ENCODE results near the gene KLK15. TPM values are rescaled to one million over a fixed set of nuclear protein-coding genes. Genes with fewer than 3 reads are reported as not detected.
A peak's percentile ranks its signal among the peaks of the same experiment; 100 is the strongest.

Gene KLK15
- total RNA-seq, 1 donor from 2014 or later: not detected

DNA sequence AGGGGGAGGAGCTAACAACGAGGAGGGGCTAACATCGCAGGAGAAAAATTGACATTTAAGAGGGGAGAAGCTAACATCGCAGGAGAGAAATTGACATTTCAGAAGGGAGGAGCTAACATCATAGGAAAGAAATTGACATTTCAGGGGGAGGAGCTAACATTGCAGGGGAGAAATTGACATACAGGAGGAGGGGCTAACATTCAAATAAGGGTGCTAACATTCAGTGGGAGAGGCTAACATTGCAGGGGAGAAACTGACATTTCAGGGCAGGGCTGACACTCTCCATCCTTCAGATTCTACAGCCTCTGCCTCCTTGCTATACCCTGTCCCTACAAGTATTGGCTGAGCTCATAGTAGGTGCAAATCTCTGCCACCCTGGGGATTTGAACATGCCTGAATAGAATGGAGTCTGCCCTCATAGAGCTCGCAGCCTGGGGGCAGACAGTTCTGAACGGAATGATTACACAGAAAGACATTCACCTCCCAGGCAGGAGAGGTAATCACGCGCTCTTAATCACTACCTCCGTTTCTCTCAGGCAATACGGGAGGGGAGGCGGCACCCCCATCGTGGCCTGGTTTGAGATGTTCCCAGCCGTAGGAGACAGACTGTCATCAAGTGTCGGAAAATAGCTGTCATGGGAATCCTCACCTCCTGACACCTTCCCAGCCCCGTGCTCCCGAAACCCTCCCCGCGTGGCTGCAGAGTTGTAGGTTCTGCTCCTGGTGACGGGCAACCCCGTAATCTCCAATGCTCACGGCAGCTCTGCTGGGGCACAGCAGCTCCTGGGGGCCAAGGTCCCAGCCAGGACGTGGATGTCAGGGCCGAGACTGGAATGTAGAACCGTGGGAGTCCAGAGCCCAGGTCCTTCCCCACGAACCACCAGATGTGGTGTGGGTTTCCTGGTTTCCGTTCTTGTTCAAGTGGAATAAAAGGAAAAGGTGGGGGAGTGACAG lies 53.6 kb downstream of the KLK15 start:
- H3K9me3 Mint-ChIP-seq: no peaks in the 10 kb centered on the region
- H3K27ac Mint-ChIP-seq (ENCODE audit: unreplicated experiment): no peak overlapping the region
- peaks cover 22% of the 10 kb centered on the region for H3K4me1 Mint-ChIP-seq
- no peak overlapping the region for H3K4me3 Mint-ChIP-seq
- DNase-seq (ENCODE audit: low read depth, low spot score): no peak
- H3K27me3 Mint-ChIP-seq (ENCODE audit: low read depth): peaks cover 82% of the 10 kb centered on the region
- H3K36me3 Mint-ChIP-seq (ENCODE audit: low read depth): no peaks in the 10 kb centered on the region
- TF ChIP-seq, protein P1, sequence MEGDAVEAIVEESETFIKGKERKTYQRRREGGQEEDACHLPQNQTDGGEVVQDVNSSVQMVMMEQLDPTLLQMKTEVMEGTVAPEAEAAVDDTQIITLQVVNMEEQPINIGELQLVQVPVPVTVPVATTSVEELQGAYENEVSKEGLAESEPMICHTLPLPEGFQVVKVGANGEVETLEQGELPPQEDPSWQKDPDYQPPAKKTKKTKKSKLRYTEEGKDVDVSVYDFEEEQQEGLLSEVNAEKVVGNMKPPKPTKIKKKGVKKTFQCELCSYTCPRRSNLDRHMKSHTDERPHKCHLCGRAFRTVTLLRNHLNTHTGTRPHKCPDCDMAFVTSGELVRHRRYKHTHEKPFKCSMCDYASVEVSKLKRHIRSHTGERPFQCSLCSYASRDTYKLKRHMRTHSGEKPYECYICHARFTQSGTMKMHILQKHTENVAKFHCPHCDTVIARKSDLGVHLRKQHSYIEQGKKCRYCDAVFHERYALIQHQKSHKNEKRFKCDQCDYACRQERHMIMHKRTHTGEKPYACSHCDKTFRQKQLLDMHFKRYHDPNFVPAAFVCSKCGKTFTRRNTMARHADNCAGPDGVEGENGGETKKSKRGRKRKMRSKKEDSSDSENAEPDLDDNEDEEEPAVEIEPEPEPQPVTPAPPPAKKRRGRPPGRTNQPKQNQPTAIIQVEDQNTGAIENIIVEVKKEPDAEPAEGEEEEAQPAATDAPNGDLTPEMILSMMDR (conservative IDR thresholded peaks at IDR 0.05): no peak

DNA sequence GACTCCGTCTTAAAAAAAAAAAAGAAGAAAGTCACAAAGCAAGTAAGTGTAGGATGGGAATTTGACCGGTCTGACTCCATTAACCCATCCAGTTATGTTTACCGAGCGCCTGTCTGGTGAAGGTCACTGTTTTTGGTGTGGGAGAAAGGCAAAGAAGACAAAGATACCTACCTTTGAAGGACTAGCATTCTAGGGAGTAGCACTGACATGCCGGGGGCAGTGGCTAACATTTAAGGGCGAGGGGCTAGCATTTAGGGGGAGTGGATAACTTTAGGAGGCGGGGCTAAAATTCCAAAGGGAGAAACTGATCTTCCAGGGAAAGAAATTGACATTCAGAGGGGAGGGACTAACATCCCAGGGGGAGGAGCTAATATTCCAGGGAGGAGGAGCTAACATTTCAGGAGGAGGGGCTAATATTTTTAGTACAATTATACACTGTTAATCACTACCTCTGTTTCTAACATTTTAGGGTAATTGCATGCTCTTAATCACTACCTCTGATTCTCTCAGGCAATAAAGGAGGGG lies 54.4 kb downstream of the KLK15 start:
- Mint-ChIP-seq H3K27me3 (ENCODE audit: low read depth) (peaks cover 89% of the 10 kb centered on the region), H3K9me3 (no peaks in the 10 kb centered on the region), H3K4me3 (no peak overlapping the region), H3K27ac (ENCODE audit: unreplicated experiment) (no peak overlapping the region), H3K36me3 (ENCODE audit: low read depth) (no peaks in the 10 kb centered on the region), H3K4me1 (peaks cover 20% of the 10 kb centered on the region)
- TF ChIP-seq, protein P1 (conservative IDR thresholded peaks at IDR 0.05): no peak
- DNase-seq (ENCODE audit: low read depth, low spot score): no peak

DNA sequence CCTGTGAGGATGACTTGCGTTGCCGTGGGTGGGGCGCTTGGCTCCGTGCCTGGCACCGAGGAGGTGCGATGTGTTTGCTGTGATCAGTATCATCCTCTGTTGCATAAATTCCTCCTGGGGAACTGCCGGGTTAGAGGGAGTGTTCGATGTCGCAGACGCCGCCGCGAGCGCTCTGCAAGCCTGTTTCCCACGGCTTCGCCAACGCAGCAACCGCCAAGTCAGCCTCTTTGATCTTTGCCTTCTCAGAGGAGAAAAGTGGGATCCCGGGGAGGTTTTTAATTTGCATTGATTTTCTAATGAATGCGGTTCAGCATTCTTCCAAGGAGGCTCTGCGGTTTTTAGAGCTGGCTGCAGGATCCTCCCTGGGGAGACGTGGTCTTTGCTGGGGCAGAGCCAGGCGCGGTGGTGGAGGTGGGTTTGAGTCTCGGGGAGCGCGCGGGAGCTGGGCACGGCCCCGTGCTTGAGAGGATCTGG lies 55.5 kb downstream of the KLK15 start:
- Mint-ChIP-seq H3K9me3 (no peaks in the 10 kb centered on the region), H3K27me3 (ENCODE audit: low read depth) (peaks cover 92% of the 10 kb centered on the region)

GRCh38 chr19:50777261-50777660 lies 56.1 kb downstream of the KLK15 start:
- TF ChIP-seq, protein P1 (conservative IDR thresholded peaks at IDR 0.05): no peak
- no peak for DNase-seq (ENCODE audit: low read depth, low spot score)
- Mint-ChIP-seq H3K4me3 (no peak overlapping the region), H3K27ac (ENCODE audit: unreplicated experiment) (no peak overlapping the region), H3K36me3 (ENCODE audit: low read depth) (no peaks in the 10 kb centered on the region), H3K4me1 (peaks cover 15% of the 10 kb centered on the region), H3K9me3 (no peaks in the 10 kb centered on the region), H3K27me3 (ENCODE audit: low read depth) (peaks cover 89% of the 10 kb centered on the region)

More for the DNA sequence above, 55.5 kb downstream of the KLK15 start:
- Mint-ChIP-seq H3K4me3 (no peak overlapping the region), H3K27ac (ENCODE audit: unreplicated experiment) (no peak overlapping the region), H3K4me1 (peaks cover 15% of the 10 kb centered on the region), H3K36me3 (ENCODE audit: low read depth) (no peaks in the 10 kb centered on the region)
- peak; percentile 18 for DNase-seq (ENCODE audit: low read depth, low spot score)
- TF ChIP-seq, protein P1 (conservative IDR thresholded peaks at IDR 0.05): no peak

GRCh38 chr19:50776131-50776530 lies 57.2 kb downstream of the KLK15 start:
- H3K9me3 Mint-ChIP-seq: no peaks in the 10 kb centered on the region
- H3K27ac Mint-ChIP-seq (ENCODE audit: unreplicated experiment): no peak overlapping the region
- H3K4me1 Mint-ChIP-seq: peaks cover 15% of the 10 kb centered on the region
- no peak for DNase-seq (ENCODE audit: low read depth, low spot score)
- no peaks in the 10 kb centered on the region for H3K36me3 Mint-ChIP-seq (ENCODE audit: low read depth)
- no peak overlapping the region for H3K4me3 Mint-ChIP-seq
- TF ChIP-seq, protein P1 (conservative IDR thresholded peaks at IDR 0.05): no peak
- peaks cover 83% of the 10 kb centered on the region for H3K27me3 Mint-ChIP-seq (ENCODE audit: low read depth)

Other genes starting within 250 kb of the KLK15 start
- 1.4 and 2.0 TPM in 2 replicates for gene SYT3, start 193.7 kb downstream of the KLK15 start, total RNA-seq
- 7.9 and 9.2 TPM in 2 replicates for gene C19orf81, start 184.1 kb downstream of the KLK15 start, total RNA-seq
- 6.7 and 6.8 TPM in 2 replicates for gene SHANK1, start 113.8 kb downstream of the KLK15 start, total RNA-seq
- 7.6 and 7.9 TPM in 2 replicates for gene CLEC11A, start 110.2 kb downstream of the KLK15 start, total RNA-seq
- not detected in 2 replicates for gene GPR32, start 63.1 kb downstream of the KLK15 start, total RNA-seq
- gene ACP4, start 43.2 kb downstream of the KLK15 start, total RNA-seq: not detected in 2 replicates
- 0.44 TPM in 1 of 2 replicates, not detected in the other for gene KLK1, start 9.8 kb downstream of the KLK15 start, total RNA-seq
- gene KLK3, start 21.3 kb upstream of the KLK15 start, total RNA-seq: not detected in 2 replicates
- not detected in 2 replicates for gene KLK2, start 39.9 kb upstream of the KLK15 start, total RNA-seq
- gene KLK4, start 77.8 kb upstream of the KLK15 start, total RNA-seq: not detected in 2 replicates
- gene KLK5, start 119.5 kb upstream of the KLK15 start, total RNA-seq: not detected in 2 replicates
- gene KLK6, start 136.0 kb upstream of the KLK15 start, total RNA-seq: 1.7 and 2.5 TPM in 2 replicates
- not detected in 2 replicates for gene KLK7, start 150.3 kb upstream of the KLK15 start, total RNA-seq
- gene KLK8, start 168.0 kb upstream of the KLK15 start, total RNA-seq: not detected in 2 replicates
- gene KLK10, start 186.1 kb upstream of the KLK15 start, total RNA-seq: not detected in 2 replicates
- not detected in 2 replicates for gene KLK11, start 193.0 kb upstream of the KLK15 start, total RNA-seq
- gene KLK12, start 201.4 kb upstream of the KLK15 start, total RNA-seq: not detected in 2 replicates
- gene KLK13, start 231.5 kb upstream of the KLK15 start, total RNA-seq: not detected in 2 replicates
- gene KLK14, start 249.3 kb upstream of the KLK15 start, total RNA-seq: 0.26 and 0.75 TPM in 2 replicates

Measured in neural crest cell (in vitro differentiated cells).